Measurements from ENCODE around the gene PACRG. TPM values are rescaled to one million over a fixed set of nuclear protein-coding genes. Genes with fewer than 3 reads are reported as not detected.

Gene PACRG
- polyA plus RNA-seq, 1 of the 3 experiments (the other 2 are of a cell fraction), result 0.56 TPM

DNA sequence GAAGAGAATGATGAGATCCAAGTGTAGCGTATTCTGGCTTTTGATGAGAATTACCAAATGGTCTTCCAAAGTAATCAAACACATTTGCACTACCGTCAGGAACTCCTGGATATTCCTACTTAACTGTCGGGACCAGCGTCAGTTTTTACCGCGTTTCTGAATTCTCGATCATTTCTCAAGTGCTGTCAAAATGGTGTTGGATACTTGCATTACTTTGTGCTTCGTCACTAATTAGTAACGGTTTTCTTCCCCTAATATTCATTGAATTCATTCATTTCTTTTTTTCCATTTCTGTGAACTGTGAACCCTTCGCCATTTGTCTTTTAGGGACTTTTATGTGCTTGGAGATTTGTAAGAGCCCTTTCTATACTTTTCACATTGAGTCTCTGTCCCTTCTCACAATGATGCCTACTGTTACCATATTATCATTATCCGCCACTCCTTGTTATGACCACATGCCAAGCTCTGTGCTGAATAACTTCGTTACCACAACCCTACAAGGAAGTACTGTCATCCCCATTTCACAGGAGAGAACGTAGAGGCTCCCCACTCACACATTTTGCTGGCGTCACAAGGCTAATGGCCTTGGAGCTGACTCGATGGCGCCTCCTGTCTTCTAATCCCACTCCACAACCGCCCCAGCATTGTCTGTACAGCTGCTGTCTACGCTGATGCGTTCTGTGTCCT lies 612.6 kb downstream of the PACRG start:
- Histone ChIP-seq H3K9ac (no peak overlapping the region), H3F3A (replicated peaks; ENCODE audit: insufficient read depth) (no peaks in the 10 kb centered on the region), H3K36me3 (replicated peaks in 1 of 2; ENCODE audit: control insufficient read depth in 1 of 2, insufficient read depth in 2 of 2, low read length in 1 of 2) (no peaks in the 10 kb centered on the region), H3K4me3 (ENCODE audit: low read depth in 2 of 2, low read length in 1 of 2) (no peak overlapping the region), H3K79me2 (ENCODE audit: insufficient read depth) (no peaks in the 10 kb centered on the region), H3K27ac (ENCODE audit: low read depth in 2 of 2, low read length in 1 of 2) (no peak overlapping the region), H4K20me1 (ENCODE audit: insufficient read depth) (no peaks in the 10 kb centered on the region), H3K27me3 (ENCODE audit: insufficient read depth) (no peaks in the 10 kb centered on the region), H3K9me3 (no peaks in the 10 kb centered on the region), H2AFZ (ENCODE audit: low read depth) (no peak overlapping the region), H3K9me2 (no peaks in the 10 kb centered on the region), H3K4me1 (ENCODE audit: control insufficient read depth in 1 of 2, insufficient read depth in 2 of 2, low read depth in 1 of 2, low read length in 1 of 2) (no peaks in the 10 kb centered on the region), H3K4me2 (no peak overlapping the region)
- POLR2A ChIA-PET, result no interaction called here
- TF ChIP-seq, protein P1, sequence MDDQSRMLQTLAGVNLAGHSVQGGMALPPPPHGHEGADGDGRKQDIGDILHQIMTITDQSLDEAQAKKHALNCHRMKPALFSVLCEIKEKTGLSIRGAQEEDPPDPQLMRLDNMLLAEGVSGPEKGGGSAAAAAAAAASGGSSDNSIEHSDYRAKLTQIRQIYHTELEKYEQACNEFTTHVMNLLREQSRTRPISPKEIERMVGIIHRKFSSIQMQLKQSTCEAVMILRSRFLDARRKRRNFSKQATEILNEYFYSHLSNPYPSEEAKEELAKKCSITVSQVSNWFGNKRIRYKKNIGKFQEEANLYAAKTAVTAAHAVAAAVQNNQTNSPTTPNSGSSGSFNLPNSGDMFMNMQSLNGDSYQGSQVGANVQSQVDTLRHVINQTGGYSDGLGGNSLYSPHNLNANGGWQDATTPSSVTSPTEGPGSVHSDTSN (IDR thresholded peaks at IDR 0.05), result no peak
- TF ChIP-seq, protein P2, sequence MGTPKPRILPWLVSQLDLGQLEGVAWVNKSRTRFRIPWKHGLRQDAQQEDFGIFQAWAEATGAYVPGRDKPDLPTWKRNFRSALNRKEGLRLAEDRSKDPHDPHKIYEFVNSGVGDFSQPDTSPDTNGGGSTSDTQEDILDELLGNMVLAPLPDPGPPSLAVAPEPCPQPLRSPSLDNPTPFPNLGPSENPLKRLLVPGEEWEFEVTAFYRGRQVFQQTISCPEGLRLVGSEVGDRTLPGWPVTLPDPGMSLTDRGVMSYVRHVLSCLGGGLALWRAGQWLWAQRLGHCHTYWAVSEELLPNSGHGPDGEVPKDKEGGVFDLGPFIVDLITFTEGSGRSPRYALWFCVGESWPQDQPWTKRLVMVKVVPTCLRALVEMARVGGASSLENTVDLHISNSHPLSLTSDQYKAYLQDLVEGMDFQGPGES (IDR thresholded peaks at IDR 0.05; ENCODE audit: low read depth, low read length), result no peak
- WGBS (ENCODE audit: low lambda C conversion rate), result 89% methylated on average over 19 of the region's 19 CpGs
- CTCF ChIA-PET, result no interaction called here
- no peak for DNase-seq

DNA sequence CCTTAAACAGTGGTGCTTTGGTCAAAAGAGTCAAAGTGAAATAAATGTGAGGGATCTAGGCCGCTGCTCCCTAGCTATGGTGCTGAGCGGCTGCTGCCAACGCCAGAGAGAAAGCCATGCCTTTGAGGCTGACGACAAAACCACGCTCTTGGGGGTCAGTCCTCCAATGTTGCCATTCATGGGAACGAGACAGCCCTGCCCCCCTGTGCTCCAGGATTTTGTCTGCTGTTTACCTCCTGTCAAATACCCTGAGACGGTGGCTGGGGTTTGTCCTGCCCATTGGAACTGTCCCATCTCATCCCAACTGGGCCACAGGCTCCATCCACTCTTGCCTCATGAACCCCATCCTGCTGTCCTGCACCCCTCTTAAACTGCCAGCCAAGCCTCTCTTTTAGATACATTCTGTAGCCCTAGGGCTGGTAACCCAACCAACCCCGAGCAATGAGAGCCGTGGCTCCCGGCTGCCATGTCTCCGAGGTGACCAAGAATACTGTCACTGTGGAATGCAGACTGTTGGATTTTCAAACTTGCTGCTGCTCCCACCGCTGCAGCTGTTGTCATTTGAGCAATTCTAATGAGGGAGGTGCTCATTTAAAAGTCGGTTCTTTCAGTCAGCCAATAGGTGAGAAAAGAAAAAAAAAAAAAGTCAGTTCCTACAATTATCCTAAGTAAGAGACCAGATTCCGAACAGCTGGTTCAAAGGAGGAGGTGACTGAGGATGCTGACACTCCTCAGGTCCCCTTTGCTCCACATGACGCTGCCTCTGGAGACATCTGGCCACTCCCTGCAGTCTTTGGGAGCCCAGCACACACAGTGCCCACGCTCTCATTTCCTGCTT lies 613.7 kb downstream of the PACRG start:
- no peak for DNase-seq
- Histone ChIP-seq H3K4me3 (ENCODE audit: low read depth in 2 of 2, low read length in 1 of 2) (no peak overlapping the region), H3K4me1 (ENCODE audit: control insufficient read depth in 1 of 2, insufficient read depth in 2 of 2, low read depth in 1 of 2, low read length in 1 of 2) (peaks cover 0 to 3% of the 10 kb centered on the region in 2 experiments; a peak in 1 of 4 replicates), H3K4me2 (no peak overlapping the region), H3K9me3 (no peaks in the 10 kb centered on the region), H3K79me2 (ENCODE audit: insufficient read depth) (no peaks in the 10 kb centered on the region), H3K27me3 (ENCODE audit: insufficient read depth) (no peaks in the 10 kb centered on the region), H3K36me3 (replicated peaks in 1 of 2; ENCODE audit: control insufficient read depth in 1 of 2, insufficient read depth in 2 of 2, low read length in 1 of 2) (no peaks in the 10 kb centered on the region), H2AFZ (ENCODE audit: low read depth) (no peak overlapping the region), H3K9me2 (no peaks in the 10 kb centered on the region), H3K27ac (ENCODE audit: low read depth in 2 of 2, low read length in 1 of 2) (no peak overlapping the region), H3K9ac (no peak overlapping the region), H4K20me1 (ENCODE audit: insufficient read depth) (no peaks in the 10 kb centered on the region), H3F3A (replicated peaks; ENCODE audit: insufficient read depth) (no peaks in the 10 kb centered on the region)
- ChIA-PET POLR2A (no interaction called here), CTCF (interaction anchor here (0.6 kb wide), 1 partner anchor 868 kb away, joined by 3 read pairs; no protein-coding TSS in a partner anchor)
- 84% methylated on average over 14 of the region's 16 CpGs for WGBS (ENCODE audit: low lambda C conversion rate)
- TF ChIP-seq NFIC (IDR thresholded peaks at IDR 0.05; ENCODE audit: borderline replicate concordance), result no peak
- no peak for TF ChIP-seq TAF1 (IDR thresholded peaks at IDR 0.05; ENCODE audit: borderline replicate concordance, low read depth, low read length)
- no peak for TF ChIP-seq POLR2AphosphoS5 (IDR thresholded peaks at IDR 0.05; ENCODE audit: low read depth, low read length)
- TF ChIP-seq, protein P3, sequence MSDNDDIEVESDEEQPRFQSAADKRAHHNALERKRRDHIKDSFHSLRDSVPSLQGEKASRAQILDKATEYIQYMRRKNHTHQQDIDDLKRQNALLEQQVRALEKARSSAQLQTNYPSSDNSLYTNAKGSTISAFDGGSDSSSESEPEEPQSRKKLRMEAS (IDR thresholded peaks at IDR 0.05; ENCODE audit: low read depth), result no peak
- TF ChIP-seq, protein P4, sequence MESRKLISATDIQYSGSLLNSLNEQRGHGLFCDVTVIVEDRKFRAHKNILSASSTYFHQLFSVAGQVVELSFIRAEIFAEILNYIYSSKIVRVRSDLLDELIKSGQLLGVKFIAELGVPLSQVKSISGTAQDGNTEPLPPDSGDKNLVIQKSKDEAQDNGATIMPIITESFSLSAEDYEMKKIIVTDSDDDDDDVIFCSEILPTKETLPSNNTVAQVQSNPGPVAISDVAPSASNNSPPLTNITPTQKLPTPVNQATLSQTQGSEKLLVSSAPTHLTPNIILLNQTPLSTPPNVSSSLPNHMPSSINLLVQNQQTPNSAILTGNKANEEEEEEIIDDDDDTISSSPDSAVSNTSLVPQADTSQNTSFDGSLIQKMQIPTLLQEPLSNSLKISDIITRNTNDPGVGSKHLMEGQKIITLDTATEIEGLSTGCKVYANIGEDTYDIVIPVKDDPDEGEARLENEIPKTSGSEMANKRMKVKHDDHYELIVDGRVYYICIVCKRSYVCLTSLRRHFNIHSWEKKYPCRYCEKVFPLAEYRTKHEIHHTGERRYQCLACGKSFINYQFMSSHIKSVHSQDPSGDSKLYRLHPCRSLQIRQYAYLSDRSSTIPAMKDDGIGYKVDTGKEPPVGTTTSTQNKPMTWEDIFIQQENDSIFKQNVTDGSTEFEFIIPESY (IDR thresholded peaks at IDR 0.05; ENCODE audit: borderline replicate concordance, low read depth), result no peak
- TF ChIP-seq GABPA (IDR thresholded peaks at IDR 0.05; ENCODE audit: low read depth), result no peak
- TF ChIP-seq YY1 (IDR thresholded peaks at IDR 0.05; ENCODE audit: low read depth), result no peak
- TF ChIP-seq MXI1 (IDR thresholded peaks at IDR 0.05; ENCODE audit: low read depth, low read length), result no peak
